Psoas muscle (tissue), 8 donors: ENCODE measurements around the gene SIRT6. TPM values are rescaled to one million over a fixed set of nuclear protein-coding genes. Genes with fewer than 3 reads are reported as not detected.
A peak's percentile ranks its signal among the peaks of the same experiment; 100 is the strongest.

Source experiments
- ATAC-seq, 4 donors: fragments of 200-7000 bp; cut with Tn5 transposase; one replicate each; pipeline ENCODE4 v1.9.1; 2020; ENCODE audit warnings: moderate library complexity in 3 of 4, mild to moderate bottlenecking in 2 of 4
- DNase-seq, 2 donors: peaks; one replicate each; pipeline ENCODE4 v3.0.0-alpha.2; 2020
- H3K27ac ChIP-seq: fragments of 200-600 bp; one replicate; pipeline ENCODE4 v1.8.0; 2022
- H3K27me3 ChIP-seq, 3 donors: fragments of 200-600 bp in 1 of 3; one replicate each; pipeline versions ENCODE4 v1.6.1 to v1.8.0; 2013 to 2022; ENCODE audit warnings: low read length in 2 of 3, mild to moderate bottlenecking in 2 of 3, moderate library complexity in 1 of 3; ENCODE audit not compliant: insufficient read depth in 3 of 3
- H3K36me3 ChIP-seq, 2 donors: fragments of 200-600 bp in 1 of 2; one replicate each; pipeline versions ENCODE4 v1.6.1 to v1.8.0; 2013 to 2022; ENCODE audit warnings: low read depth in 1 of 2, mild to moderate bottlenecking in 1 of 2, moderate library complexity in 1 of 2; ENCODE audit not compliant: insufficient read depth in 1 of 2
- H3K4me1 ChIP-seq: fragments of 200-600 bp; one replicate; pipeline ENCODE4 v1.8.0; 2022
- H3K4me3 ChIP-seq: fragments of 200-600 bp; one replicate; pipeline ENCODE4 v1.8.0; 2022; ENCODE audit warnings: mild to moderate bottlenecking
- H3K9me3 ChIP-seq: fragments of 200-600 bp; one replicate; pipeline ENCODE4 v1.8.0; 2022
- CTCF ChIP-seq: fragments of 200-600 bp; IDR thresholded peaks from one replicate; pipeline ENCODE4 v1.8.0; 2022; ENCODE audit warnings: antibody characterized with exemption
- WGBS, 3 donors: extraction: QIAGEN DNeasy Blood & Tissue Kit; methylation state at CpG; one replicate each; pipeline versions ENCODE4 v1.1.6 to v1.1.7; 2013; 5-methylcytosine and 5-hydroxymethylcytosine counted together
- intact Hi-C, 2 donors: fragments of 100-400 bp; cut with DNase I; formaldehyde crosslinking; loops; one replicate each; pipeline versions ENCODE4 v1.11.0 to v1.14.2; 2022
- polyA plus RNA-seq, 3 donors: library from polyadenylated mRNA; stranded (reverse); fragments of 200-250 nt; gene quantifications; one replicate each; pipeline ENCODE4 v1.2.3, GENCODE V29; 2013
- total RNA-seq, 4 donors: library from RNA; stranded (reverse); fragmentation: NEBNext Ultra II Directional in 2 of 4; extraction: Animal tissue kit (Norgen Biotek cat#: 25700) in 2 of 4; gene quantifications; one replicate each; pipeline versions ENCODE4 v1.2.1 to v1.2.4, GENCODE V29; 2021 to 2023
- donor health status: healthy with polysubstance abuse.
- donor health status: DM: no; HTN: no; CAD: no; lungs with moderate emphysema.
- donor health status: Bipolar disorder and iron deficiency.
- donor health status: healthy.
- donor health status: DM: yes; HTN: yes; CAD: no.
- donor health status: DM: no; HTN: no; CAD: no.
- donor health status: DM: no; HTN: no; CAD: no.
- donor health status: DM: yes; HTN: yes; CAD: no.

SIRT6 gene
- total and polyA plus RNA-seq, 7 donors: 8.4 to 23.5 (median 13.1) TPM

DNA sequence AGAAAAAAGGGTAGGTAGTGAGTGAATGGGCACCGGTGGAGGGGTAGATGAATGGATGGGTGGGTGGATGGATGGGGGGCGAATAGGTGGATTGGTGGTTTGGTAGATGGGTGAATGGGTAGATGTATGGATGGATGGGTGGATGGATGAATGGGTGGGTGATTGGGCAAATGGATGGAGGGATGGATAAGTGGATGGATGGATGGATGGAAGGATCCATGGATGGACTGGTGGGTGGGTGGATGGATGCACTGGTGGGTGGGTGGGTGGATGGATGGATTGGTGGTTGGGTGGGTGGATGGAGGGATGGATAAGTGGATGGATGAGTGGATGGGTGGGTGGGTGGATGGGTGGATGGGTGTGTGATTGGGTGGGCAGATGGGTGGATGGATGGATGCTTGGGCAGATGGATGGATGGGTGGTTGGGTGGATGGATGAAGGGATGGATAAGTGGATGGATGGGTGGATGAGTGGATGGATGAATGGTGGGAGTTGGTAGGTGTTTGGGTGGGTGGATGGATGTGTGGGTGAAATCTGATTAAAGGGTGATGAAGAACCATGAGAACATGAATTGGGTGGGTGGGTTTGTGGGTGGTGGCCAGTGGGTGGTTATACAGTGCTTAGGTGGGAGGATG is 2.5 kb upstream of the SIRT6 start:
- no peak overlapping the region for H3K4me3 ChIP-seq
- H3K27ac ChIP-seq: no peak overlapping the region
- ATAC-seq (no peak), DNase-seq (no peak)
- peaks cover 0 to 6% of the 10 kb centered on the region in 2 donors for H3K36me3 ChIP-seq
- 86 to 96% (median 90%) methylated on average over 2 of the region's 2 CpGs for WGBS, 3 donors
- intact Hi-C loops: loop anchor here (5.0 kb wide), 2 partner anchors 63 to 198 kb away; partner anchors contain the start of genes EEF2 (in 1 of the 2) and MAP2K2 (in 1 of the 2)
- peaks cover 27% of the 10 kb centered on the region for H3K4me1 ChIP-seq
- H3K27me3 ChIP-seq: no peaks in the 10 kb centered on the region
- TF ChIP-seq CTCF: no peak
- H3K9me3 ChIP-seq: no peaks in the 10 kb centered on the region

DNA sequence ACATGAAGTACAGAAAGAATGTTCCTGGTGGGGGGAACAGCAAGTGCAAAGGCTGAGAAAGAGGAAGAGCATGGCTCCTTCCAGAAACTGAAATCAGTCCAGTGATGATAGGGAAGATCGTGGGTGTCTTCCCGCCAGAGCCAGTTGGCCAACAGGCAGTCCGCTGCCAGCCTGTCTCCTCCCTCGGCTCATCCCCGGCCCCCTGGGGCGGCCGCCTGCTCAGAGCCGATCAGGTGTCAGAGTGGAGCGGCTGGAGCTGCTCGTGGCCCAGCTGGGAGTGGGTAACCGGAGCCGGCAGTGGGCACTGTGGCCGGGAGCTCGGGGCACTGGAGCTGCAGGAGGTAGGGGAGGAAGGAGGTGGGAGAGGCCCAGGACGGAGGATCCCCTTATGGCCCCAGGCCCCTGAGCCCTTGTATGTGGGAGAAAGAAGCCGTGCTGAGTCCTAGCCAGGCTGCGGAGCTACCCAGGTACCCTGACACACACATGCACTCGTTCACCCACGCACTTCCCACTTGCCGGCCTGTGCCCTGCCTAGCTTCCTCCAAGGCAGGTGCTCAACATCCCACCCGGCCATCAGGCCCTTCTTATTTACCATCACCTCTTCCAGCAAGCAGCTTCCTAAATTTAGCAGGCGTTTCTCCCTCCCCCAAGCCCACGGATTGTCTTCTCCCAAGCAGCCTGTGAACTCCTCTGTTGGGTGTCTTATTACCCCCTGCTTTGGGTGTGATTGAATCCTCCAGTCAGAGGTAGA is 1.8 kb upstream of the SIRT6 start:
- peak; percentile 55 to 85 (median 59) for ATAC-seq
- WGBS, 3 donors: 14 to 22% (median 21%) methylated on average over 16 to 23 of the region's 23 CpGs
- TF ChIP-seq CTCF: no peak
- Histone ChIP-seq H3K36me3 (peaks cover 0 to 11% of the 10 kb centered on the region in 2 donors), H3K4me3 (peak overlapping the region; percentile 90), H3K4me1 (peaks cover 27% of the 10 kb centered on the region), H3K27ac (peak overlapping the region; percentile 87), H3K9me3 (no peaks in the 10 kb centered on the region), H3K27me3 (no peaks in the 10 kb centered on the region)
- intact Hi-C loops: loop anchor here in 1 of 2 donors (5.0 kb wide), 1 partner anchor 62 kb away; the partner anchor contains the start of gene MAP2K2
- peak; percentile 56 to 75 for DNase-seq

- 72 to 81% (median 77%) methylated on average over 2 of the region's 2 CpGs for WGBS, 3 donors
- intact Hi-C loops: loop anchor here in 1 of 2 donors (5.0 kb wide), 1 partner anchor 59 kb away; the partner anchor contains the start of gene MAP2K2
- Histone ChIP-seq H3K4me3 (peak overlapping the region; percentile 90), H3K36me3 (peaks cover 0 to 38% of the 10 kb centered on the region in 2 donors), H3K9me3 (no peaks in the 10 kb centered on the region), H3K27ac (no peak overlapping the region), H3K27me3 (no peaks in the 10 kb centered on the region), H3K4me1 (peaks cover 27% of the 10 kb centered on the region)
- no peak for TF ChIP-seq CTCF
- no peak for ATAC-seq
- DNase-seq: no peak
Observed at GRCh38 chr19:4181053-4181508, 1.3 kb downstream of the SIRT6 start.

DNA sequence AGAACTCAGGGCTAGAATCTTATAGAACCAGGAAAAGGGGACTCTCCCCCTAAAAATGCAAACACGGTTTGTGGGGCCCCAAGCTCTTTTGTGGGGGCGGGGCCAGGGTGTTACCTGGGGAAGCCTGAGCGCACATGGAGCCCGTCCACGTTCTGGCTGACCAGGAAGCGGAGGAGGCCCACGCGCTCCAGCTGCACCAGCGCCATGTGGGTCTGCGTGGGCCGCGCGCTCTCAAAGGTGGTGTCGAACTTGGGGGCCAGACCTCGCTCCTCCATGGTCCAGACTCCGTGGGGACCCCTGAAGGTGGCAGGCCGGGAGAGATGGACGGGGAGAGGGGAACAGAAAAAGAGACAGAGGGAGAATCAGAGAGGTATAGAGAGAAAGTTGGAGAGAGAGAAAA is 3.4 kb downstream of the SIRT6 start:
- intact Hi-C loops: no loop called here
- 89 to 91% (median 89%) methylated on average over 18 of the region's 18 CpGs for WGBS, 3 donors
- H3K36me3 ChIP-seq: peaks cover 0 to 53% of the 10 kb centered on the region in 2 donors
- no peak for DNase-seq
- H3K4me3 ChIP-seq: no peak overlapping the region
- ATAC-seq: no peak
- no peak for TF ChIP-seq CTCF
- H3K9me3 ChIP-seq: no peaks in the 10 kb centered on the region
- H3K27ac ChIP-seq: no peak overlapping the region
- no peaks in the 10 kb centered on the region for H3K27me3 ChIP-seq
- H3K4me1 ChIP-seq: peaks cover 22% of the 10 kb centered on the region
